Bronchial epithelial cell (primary cell): ENCODE data around the gene KRIT1. TPM values are rescaled to one million over a fixed set of nuclear protein-coding genes. Genes with fewer than 3 reads are reported as not detected.
"Not testable (repeated sequence)": the region's sequence is repeated elsewhere in the genome, so short reads cannot be mapped to it uniquely, and the experiment has no call there.

ENCODE experiments used
- DNase-seq: peaks from one replicate; pipeline ENCODE4 v3.0.0-alpha.2; 2010; ENCODE audit warnings: low read depth
- FAIRE-seq: peaks from 2 replicates; lab custom pipeline; 2011; peaks lifted over from hg19 to GRCh38; lab: Jason Lieb, UNC
- H3K27me3 ChIP-seq: 2 replicates; pipeline ENCODE4 v1.5.1; 2011; ENCODE audit warnings: low read length; ENCODE audit not compliant: control insufficient read depth, insufficient read depth
- H3K36me3 ChIP-seq: 2 replicates; pipeline ENCODE4 v1.5.1; 2011; ENCODE audit warnings: low read length; ENCODE audit not compliant: control insufficient read depth, insufficient read depth
- H3K4me3 ChIP-seq: 2 replicates; pipeline ENCODE4 v1.5.1; 2011; ENCODE audit warnings: mild to moderate bottlenecking, low read depth, low read length, control low read depth
- total RNA-seq: library from RNA; depleted of rRNA; stranded (reverse); fragments of >200 nt; gene quantifications from 2 replicates; pipeline ENCODE4 v1.2.1, GENCODE V29; 2014
- TF ChIP-seq, protein P1 (sequence below): IDR thresholded peaks from 2 replicates; pipeline ENCODE4 v1.5.1; 2011; ENCODE audit warnings: mild to moderate bottlenecking, moderate library complexity, low read length, control low read depth, inconsistent platforms; ENCODE audit not compliant: insufficient read depth, severe bottlenecking

The KRIT1 gene
- total RNA-seq, 1 donor from 2014 or later, result 26.9 TPM

DNA sequence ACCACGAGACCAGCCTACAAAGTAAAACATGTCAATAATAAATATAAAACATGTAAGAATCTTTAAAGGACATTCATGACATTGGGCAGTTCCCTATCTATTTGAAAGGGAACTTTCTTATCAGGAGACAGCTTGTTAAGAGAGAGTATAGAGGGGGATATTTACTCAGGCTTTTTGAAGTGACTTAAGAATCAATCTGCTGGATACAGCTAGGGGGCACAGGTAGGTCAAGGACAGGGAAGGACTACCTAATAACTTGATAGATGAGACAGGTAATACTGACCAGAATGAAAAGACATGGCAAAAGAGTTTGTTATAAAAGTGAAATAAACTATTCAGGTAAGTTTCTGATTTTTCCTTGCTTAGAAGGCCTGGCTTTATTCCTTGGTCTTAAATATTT lies 44.9 kb downstream of the KRIT1 start:
- FAIRE-seq (no peak), DNase-seq (no peak)
- TF ChIP-seq, protein P1, sequence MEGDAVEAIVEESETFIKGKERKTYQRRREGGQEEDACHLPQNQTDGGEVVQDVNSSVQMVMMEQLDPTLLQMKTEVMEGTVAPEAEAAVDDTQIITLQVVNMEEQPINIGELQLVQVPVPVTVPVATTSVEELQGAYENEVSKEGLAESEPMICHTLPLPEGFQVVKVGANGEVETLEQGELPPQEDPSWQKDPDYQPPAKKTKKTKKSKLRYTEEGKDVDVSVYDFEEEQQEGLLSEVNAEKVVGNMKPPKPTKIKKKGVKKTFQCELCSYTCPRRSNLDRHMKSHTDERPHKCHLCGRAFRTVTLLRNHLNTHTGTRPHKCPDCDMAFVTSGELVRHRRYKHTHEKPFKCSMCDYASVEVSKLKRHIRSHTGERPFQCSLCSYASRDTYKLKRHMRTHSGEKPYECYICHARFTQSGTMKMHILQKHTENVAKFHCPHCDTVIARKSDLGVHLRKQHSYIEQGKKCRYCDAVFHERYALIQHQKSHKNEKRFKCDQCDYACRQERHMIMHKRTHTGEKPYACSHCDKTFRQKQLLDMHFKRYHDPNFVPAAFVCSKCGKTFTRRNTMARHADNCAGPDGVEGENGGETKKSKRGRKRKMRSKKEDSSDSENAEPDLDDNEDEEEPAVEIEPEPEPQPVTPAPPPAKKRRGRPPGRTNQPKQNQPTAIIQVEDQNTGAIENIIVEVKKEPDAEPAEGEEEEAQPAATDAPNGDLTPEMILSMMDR, result no peak
- H3K36me3 ChIP-seq, result peaks cover 3% of the 10 kb centered on the region
- H3K27me3 ChIP-seq, result no peaks in the 10 kb centered on the region
- no peak overlapping the region for H3K4me3 ChIP-seq

DNA sequence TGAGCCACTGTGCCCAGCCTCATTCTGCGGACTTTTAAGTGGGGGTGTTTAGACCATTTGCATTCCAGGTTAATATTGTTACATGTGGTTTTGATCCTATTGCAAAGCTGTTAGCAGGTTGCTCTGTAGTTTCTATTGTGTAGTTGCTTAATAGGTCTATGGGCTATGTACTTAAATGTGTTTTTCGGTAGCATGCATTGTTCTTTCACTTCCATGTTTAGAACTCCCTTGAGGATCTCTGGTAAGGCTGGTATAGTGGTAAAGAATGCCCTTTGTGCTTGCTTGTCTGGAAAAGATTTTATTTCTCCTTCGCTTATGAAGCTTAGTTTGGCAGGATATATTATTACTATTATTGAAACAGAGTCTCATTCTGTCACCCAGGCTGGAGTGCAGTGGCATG lies 53.4 kb downstream of the KRIT1 start:
- Histone ChIP-seq H3K36me3 (no peaks in the 10 kb centered on the region), H3K27me3 (no peaks in the 10 kb centered on the region), H3K4me3 (no peak overlapping the region)
- FAIRE-seq (no peak), DNase-seq (no peak)
- TF ChIP-seq, protein P1, result no peak

DNA sequence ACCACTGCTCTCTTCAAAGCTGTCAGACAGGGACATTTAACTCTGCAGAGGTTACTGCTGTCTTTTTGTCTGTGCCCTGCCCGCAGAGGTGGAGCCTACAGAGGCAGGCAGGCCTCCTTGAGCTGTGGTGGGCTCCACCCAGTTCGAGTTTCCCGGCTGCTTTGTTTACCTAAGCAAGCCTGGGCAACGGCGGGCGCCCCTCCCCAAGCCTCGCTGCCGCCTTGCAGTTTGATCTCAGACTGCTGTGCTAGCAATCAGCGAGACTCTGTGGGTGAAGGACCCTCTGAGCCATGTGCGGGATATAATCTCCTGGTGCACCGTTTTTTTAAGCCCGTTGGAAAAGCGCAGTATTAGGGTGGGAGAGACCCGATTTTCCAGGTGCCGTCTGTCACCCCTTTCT lies 56.5 kb downstream of the KRIT1 start:
- FAIRE-seq, H3K27me3 ChIP-seq, H3K4me3 ChIP-seq, H3K36me3 ChIP-seq, DNase-seq: not testable (repeated sequence)

DNA sequence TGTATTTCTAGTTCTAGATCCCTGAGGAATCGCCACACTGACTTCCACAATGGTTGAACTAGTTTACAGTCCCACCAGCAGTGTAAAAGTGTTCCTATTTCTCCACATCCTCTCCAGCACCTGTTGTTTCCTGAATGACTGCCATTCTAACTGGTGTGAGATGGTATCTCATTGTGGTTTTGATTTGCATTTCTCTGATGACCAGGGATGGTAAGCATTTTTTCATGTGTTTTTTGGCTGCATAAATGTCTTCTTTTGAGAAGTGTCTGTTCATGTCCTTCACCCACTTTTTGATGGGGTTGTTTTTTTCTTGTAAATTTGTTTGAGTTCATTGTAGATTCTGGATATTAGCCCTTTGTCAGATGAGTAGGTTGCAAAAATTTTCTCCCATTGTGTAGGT lies 61.4 kb downstream of the KRIT1 start:
- not testable (repeated sequence) for DNase-seq, FAIRE-seq, H3K4me3 ChIP-seq, H3K27me3 ChIP-seq, H3K36me3 ChIP-seq

DNA sequence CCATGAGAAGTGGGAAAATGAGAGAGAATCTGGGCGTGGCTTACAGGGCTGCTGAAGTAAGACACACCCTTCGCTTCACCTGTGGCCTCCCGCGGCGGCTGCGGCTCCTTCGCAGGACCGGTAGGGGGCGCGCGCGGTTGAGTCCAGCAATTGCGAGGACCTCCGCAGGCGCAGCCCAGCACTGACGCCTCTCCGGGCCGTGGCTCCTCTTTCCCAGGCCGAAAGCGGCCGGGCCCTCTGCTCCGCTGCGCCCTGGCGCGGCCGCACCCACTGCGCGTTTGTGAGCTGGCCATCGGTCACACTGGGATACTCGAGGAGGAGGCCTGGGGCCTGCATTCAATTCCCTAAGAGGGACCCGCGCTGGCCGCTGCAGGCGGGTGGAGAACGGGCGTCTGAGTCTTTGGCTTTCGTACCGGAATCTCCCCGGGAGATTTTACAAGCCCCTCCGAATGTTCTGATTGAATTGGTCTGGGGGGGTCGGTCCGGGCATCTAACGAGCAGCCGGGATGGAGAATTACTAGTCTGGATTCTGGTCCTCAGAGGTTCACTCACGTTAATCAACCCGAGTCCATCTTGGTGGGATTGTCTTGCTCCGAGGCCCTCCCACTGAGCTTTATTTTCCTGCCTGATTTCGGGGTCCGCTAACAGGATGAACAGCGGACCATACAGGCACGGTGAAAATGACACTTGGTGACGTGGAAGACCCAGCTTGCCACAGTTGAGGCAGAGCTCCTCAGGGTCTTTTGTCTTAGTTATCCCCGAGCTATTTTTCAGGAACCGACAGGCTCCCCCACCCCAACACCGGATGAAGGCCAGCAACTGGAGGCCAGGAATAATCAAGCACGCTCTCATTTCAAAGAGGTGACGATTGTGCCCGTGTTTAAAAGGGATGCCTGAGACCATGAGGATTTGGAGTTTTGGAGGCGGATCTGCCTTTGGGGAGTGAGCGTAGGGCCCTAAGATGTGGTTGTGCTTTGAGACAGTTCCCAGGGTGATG lies 66.5 kb downstream of the KRIT1 start, which contains the start of gene LRRD1:
Gene LRRD1, minus strand, starts transcription at position 215 of the 997 bp plus-strand sequence. CDS start 13,940 bp downstream, outside the sequence.
- FAIRE-seq (no peak), DNase-seq (peak; percentile 77)
- TF ChIP-seq, protein P1, result peak; percentile 97
- H3K27me3 ChIP-seq, result no peaks in the 10 kb centered on the region
- H3K36me3 ChIP-seq, result no peaks in the 10 kb centered on the region
- H3K4me3 ChIP-seq, result peak within 1 kb of the TSS; percentile 45

DNA sequence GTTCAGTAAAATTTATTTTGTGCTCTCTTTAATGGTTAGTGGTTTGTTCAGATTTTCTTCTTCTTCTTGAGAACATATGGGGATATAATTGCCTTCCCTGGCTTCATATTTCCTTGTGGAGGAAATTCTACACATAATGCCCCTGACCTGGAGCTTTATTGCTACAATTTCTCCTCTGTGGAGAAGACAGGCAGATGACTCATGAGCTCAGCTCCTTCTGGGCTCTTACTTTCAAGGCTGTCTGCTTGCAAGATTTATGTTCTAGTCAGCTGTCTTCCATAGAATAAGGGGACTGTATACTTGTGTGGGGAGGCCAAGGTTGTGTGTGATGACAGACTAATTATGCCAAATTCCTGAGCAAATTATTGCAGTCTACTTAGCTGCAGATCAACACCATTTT lies 68.4 kb downstream of the KRIT1 start:
- Histone ChIP-seq H3K4me3 (no peak overlapping the region), H3K27me3 (no peaks in the 10 kb centered on the region), H3K36me3 (no peaks in the 10 kb centered on the region)
- peak; percentile 38 for DNase-seq
- no peak for FAIRE-seq
- TF ChIP-seq, protein P1, result no peak

DNA sequence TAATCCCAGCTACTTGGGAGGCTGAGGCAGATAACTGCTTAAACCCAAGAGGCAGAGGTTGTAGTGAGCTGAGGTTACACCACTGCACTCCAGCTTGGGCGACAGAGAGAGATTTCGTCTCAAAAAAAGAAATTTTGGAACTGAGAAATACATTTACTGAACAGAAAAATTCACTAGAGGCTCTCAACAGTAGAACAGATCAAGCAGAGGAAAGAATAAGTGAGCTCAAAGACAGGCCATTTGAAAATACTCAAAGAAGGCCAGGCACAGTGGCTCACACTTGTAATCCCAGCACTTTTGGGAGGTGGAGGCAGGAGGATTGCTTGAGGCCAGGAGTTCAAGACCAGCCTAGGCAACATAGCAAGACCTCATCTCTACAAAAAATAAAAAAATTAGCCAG lies 76.2 kb downstream of the KRIT1 start:
- not testable (repeated sequence) for H3K27me3 ChIP-seq, FAIRE-seq, H3K4me3 ChIP-seq, H3K36me3 ChIP-seq, DNase-seq
